Liver (tissue), 9 donors: ENCODE data around the gene NDUFS7. TPM values are rescaled to one million over a fixed set of nuclear protein-coding genes. Genes with fewer than 3 reads are reported as not detected.

Experiments
- DNase-seq: peaks from one replicate; pipeline ENCODE4 v3.0.0-alpha.2; 2017; ENCODE audit warnings: low spot score
- H3K27ac ChIP-seq, 2 donors: one replicate each; pipeline ENCODE4 v1.7.0; 2013; ENCODE audit warnings: inconsistent platforms in 2 of 2, low read length in 2 of 2, control low read depth in 1 of 2, low read depth in 1 of 2, mild to moderate bottlenecking in 1 of 2
- H3K27me3 ChIP-seq, 4 donors: one replicate each; pipeline versions ENCODE4 v1.6.1 to v1.7.0; 2013; ENCODE audit warnings: low read length in 3 of 4, inconsistent platforms in 1 of 4, mild to moderate bottlenecking in 1 of 4, moderate library complexity in 1 of 4; ENCODE audit not compliant: control insufficient read depth in 4 of 4, insufficient read depth in 4 of 4
- H3K36me3 ChIP-seq, 4 donors: one replicate each; pipeline versions ENCODE4 v1.6.1 to v1.7.0; 2013; ENCODE audit warnings: low read length in 3 of 4, mild to moderate bottlenecking in 3 of 4, low read depth in 1 of 4, moderate library complexity in 1 of 4; ENCODE audit not compliant: control insufficient read depth in 4 of 4, insufficient read depth in 3 of 4
- H3K4me1 ChIP-seq, 4 donors: one replicate each; pipeline versions ENCODE4 v1.6.1 to v1.7.0; 2013; ENCODE audit warnings: low read length in 3 of 4, mild to moderate bottlenecking in 3 of 4, moderate library complexity in 1 of 4; ENCODE audit not compliant: control insufficient read depth in 4 of 4, insufficient read depth in 4 of 4
- H3K4me3 ChIP-seq, 3 donors: one replicate each; pipeline versions ENCODE4 v1.6.1 to v1.7.0; 2013; ENCODE audit warnings: low read length in 3 of 3, control low read depth in 1 of 3, low read depth in 1 of 3, mild to moderate bottlenecking in 1 of 3
- H3K9ac ChIP-seq, 2 donors: one replicate each; pipeline ENCODE4 v1.7.0; 2013; ENCODE audit warnings: low read length in 2 of 2, mild to moderate bottlenecking in 2 of 2, moderate library complexity in 2 of 2, control low read depth in 1 of 2, low read depth in 1 of 2
- H3K9me3 ChIP-seq, 4 donors: one replicate each; pipeline versions ENCODE4 v1.6.1 to v1.7.0; 2013; ENCODE audit warnings: low read length in 3 of 4; ENCODE audit not compliant: control insufficient read depth in 4 of 4
- EGR1 ChIP-seq, 2 donors: IDR thresholded peaks; 2 replicates each; pipeline ENCODE4 v1.6.1; 2016 to 2018; ENCODE audit warnings: antibody characterized with exemption in 2 of 2, low read depth in 2 of 2
- FOXA1 ChIP-seq: IDR thresholded peaks from 2 replicates; pipeline ENCODE4 v1.6.1; 2016; ENCODE audit warnings: antibody characterized with exemption
- FOXA2 ChIP-seq: IDR thresholded peaks from 2 replicates; pipeline ENCODE4 v1.6.1; 2016; ENCODE audit warnings: antibody characterized with exemption
- GABPA ChIP-seq, 2 donors: IDR thresholded peaks in 1 of 2; conservative IDR thresholded peaks in 1 of 2; 2 replicates each; pipeline ENCODE4 v1.6.1; 2016; ENCODE audit warnings: antibody characterized with exemption in 2 of 2, mild to moderate bottlenecking in 1 of 2, moderate library complexity in 1 of 2
- HNF4A ChIP-seq, 2 donors: conservative IDR thresholded peaks; 2 replicates each; pipeline ENCODE4 v1.6.1; 2016; ENCODE audit warnings: antibody characterized with exemption in 2 of 2, mild to moderate bottlenecking in 2 of 2
- HNF4G ChIP-seq: IDR thresholded peaks from 2 replicates; pipeline ENCODE4 v1.6.1; 2016; ENCODE audit warnings: antibody characterized with exemption
- JUND ChIP-seq, 2 donors: IDR thresholded peaks; 2 replicates each; pipeline ENCODE4 v1.6.1; 2016; ENCODE audit warnings: antibody characterized with exemption in 2 of 2
- NR2F2 ChIP-seq: IDR thresholded peaks from 2 replicates; pipeline ENCODE4 v1.6.1; 2016; ENCODE audit warnings: antibody characterized with exemption
- RAD21 ChIP-seq, 2 donors: IDR thresholded peaks; 2 replicates each; pipeline ENCODE4 v1.6.1; 2016; ENCODE audit warnings: antibody characterized with exemption in 2 of 2, mild to moderate bottlenecking in 2 of 2
- RXRA ChIP-seq, 2 donors: IDR thresholded peaks; 2 replicates each; pipeline ENCODE4 v1.6.1; 2017 to 2018; ENCODE audit warnings: antibody characterized with exemption in 2 of 2, mild to moderate bottlenecking in 1 of 2
- SP1 ChIP-seq: IDR thresholded peaks from 2 replicates; pipeline ENCODE4 v1.6.1; 2018; ENCODE audit warnings: antibody characterized with exemption, mild to moderate bottlenecking
- TAF1 ChIP-seq: conservative IDR thresholded peaks from 2 replicates; pipeline ENCODE4 v1.6.1; 2016; ENCODE audit warnings: antibody characterized with exemption, mild to moderate bottlenecking
- YY1 ChIP-seq: IDR thresholded peaks from 2 replicates; pipeline ENCODE4 v1.6.1; 2016; ENCODE audit warnings: antibody characterized with exemption, mild to moderate bottlenecking
- WGBS: extraction: QIAGEN DNeasy Blood & Tissue Kit; methylation state at CpG from one replicate; pipeline ENCODE4 v1.1.7; 2013; 5-methylcytosine and 5-hydroxymethylcytosine counted together
- polyA plus RNA-seq, 2 donors: library from polyadenylated mRNA; stranded (reverse) in 1 of 2; unstranded in 1 of 2; fragments of 200-250 nt in 1 of 2; fragments of >200 nt in 1 of 2; fragmentation: Nextera tagmentation in 1 of 2; extraction: Ambion mirVana in 1 of 2; gene quantifications; one replicate each; pipeline versions ENCODE4 v1.2.1 to v1.2.3, GENCODE V29; 2013 to 2015
- total RNA-seq, 2 donors: library from RNA; depleted of rRNA; stranded (reverse); fragments of >200 nt; gene quantifications; one replicate each; pipeline ENCODE4 v1.2.3, GENCODE V29; 2014
- TF ChIP-seq, protein P1 (sequence below): fragments of 150-350 bp; IDR thresholded peaks from 2 replicates; pipeline ENCODE4 v1.5.1; 2017; ENCODE audit warnings: improper control_type of control experiment, low read depth, low read length; ENCODE audit not compliant: missing input control
- TF ChIP-seq, protein P2 (sequence below): IDR thresholded peaks from 2 replicates; pipeline ENCODE4 v1.6.1; 2016; ENCODE audit warnings: antibody characterized with exemption
- TF ChIP-seq, protein P3 (sequence below): IDR thresholded peaks from 2 replicates; pipeline ENCODE4 v1.6.1; 2016; ENCODE audit warnings: antibody characterized with exemption
- TF ChIP-seq, protein P4 (sequence below): IDR thresholded peaks from 2 replicates; pipeline ENCODE4 v1.6.1; 2016; ENCODE audit warnings: antibody characterized with exemption, mild to moderate bottlenecking
- donor health status: healthy.
- donor health status: healthy.
- donor health status: healthy.
- donor health status: healthy.
- donor health status: healthy.

NDUFS7 gene
- total and polyA plus RNA-seq, 4 donors = 54.4 to 185 (median 128) TPM

DNA sequence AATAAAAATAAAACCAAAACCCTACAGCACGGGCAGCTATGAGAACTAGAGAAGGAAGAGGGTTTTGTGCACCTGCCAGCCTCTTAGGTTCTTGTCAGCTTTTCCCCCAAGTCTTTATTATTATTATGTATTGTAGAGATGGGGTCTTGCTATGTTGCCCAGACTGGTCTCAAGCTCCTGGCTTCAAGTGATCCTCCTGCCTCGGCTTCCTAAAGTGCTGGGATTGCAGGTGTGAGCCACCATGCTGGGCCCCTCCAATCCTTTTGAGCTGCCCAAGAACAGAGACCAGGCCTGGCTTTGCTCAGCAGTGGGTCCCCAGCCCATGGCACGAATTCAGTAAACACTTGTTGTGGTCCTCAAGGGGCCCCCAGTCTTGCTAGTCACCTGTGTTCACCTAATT, 1.5 kb upstream of the NDUFS7 start:
- H3K36me3 ChIP-seq = peaks cover 0 to 3% (median under 1%) of the 10 kb centered on the region in 4 donors
- H3K27me3 ChIP-seq = no peaks in the 10 kb centered on the region
- no peak overlapping the region for H3K9ac ChIP-seq
- TF ChIP-seq, protein P1, sequence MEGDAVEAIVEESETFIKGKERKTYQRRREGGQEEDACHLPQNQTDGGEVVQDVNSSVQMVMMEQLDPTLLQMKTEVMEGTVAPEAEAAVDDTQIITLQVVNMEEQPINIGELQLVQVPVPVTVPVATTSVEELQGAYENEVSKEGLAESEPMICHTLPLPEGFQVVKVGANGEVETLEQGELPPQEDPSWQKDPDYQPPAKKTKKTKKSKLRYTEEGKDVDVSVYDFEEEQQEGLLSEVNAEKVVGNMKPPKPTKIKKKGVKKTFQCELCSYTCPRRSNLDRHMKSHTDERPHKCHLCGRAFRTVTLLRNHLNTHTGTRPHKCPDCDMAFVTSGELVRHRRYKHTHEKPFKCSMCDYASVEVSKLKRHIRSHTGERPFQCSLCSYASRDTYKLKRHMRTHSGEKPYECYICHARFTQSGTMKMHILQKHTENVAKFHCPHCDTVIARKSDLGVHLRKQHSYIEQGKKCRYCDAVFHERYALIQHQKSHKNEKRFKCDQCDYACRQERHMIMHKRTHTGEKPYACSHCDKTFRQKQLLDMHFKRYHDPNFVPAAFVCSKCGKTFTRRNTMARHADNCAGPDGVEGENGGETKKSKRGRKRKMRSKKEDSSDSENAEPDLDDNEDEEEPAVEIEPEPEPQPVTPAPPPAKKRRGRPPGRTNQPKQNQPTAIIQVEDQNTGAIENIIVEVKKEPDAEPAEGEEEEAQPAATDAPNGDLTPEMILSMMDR = no peak
- TF ChIP-seq TAF1 (no peak), RXRA (IDR thresholded peaks at IDR 0.05) (no peak), RAD21 (IDR thresholded peaks at IDR 0.05) (no peak), NR2F2 (no peak), HNF4G (no peak), SP1 (no peak), JUND (IDR thresholded peaks at IDR 0.05) (no peak), EGR1 (IDR thresholded peaks at IDR 0.05; ENCODE audit: low read depth in 2 of 2) (no peak), GABPA (IDR thresholded peaks at IDR 0.05 in 1 of 2, conservative IDR thresholded peaks at IDR 0.05 in 1 of 2) (no peak), FOXA2 (no peak), HNF4A (conservative IDR thresholded peaks at IDR 0.05) (no peak)
- TF ChIP-seq, protein P2, sequence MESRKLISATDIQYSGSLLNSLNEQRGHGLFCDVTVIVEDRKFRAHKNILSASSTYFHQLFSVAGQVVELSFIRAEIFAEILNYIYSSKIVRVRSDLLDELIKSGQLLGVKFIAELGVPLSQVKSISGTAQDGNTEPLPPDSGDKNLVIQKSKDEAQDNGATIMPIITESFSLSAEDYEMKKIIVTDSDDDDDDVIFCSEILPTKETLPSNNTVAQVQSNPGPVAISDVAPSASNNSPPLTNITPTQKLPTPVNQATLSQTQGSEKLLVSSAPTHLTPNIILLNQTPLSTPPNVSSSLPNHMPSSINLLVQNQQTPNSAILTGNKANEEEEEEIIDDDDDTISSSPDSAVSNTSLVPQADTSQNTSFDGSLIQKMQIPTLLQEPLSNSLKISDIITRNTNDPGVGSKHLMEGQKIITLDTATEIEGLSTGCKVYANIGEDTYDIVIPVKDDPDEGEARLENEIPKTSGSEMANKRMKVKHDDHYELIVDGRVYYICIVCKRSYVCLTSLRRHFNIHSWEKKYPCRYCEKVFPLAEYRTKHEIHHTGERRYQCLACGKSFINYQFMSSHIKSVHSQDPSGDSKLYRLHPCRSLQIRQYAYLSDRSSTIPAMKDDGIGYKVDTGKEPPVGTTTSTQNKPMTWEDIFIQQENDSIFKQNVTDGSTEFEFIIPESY = no peak
- TF ChIP-seq, protein P3, sequence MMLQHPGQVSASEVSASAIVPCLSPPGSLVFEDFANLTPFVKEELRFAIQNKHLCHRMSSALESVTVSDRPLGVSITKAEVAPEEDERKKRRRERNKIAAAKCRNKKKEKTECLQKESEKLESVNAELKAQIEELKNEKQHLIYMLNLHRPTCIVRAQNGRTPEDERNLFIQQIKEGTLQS = no peak
- TF ChIP-seq, protein P4, sequence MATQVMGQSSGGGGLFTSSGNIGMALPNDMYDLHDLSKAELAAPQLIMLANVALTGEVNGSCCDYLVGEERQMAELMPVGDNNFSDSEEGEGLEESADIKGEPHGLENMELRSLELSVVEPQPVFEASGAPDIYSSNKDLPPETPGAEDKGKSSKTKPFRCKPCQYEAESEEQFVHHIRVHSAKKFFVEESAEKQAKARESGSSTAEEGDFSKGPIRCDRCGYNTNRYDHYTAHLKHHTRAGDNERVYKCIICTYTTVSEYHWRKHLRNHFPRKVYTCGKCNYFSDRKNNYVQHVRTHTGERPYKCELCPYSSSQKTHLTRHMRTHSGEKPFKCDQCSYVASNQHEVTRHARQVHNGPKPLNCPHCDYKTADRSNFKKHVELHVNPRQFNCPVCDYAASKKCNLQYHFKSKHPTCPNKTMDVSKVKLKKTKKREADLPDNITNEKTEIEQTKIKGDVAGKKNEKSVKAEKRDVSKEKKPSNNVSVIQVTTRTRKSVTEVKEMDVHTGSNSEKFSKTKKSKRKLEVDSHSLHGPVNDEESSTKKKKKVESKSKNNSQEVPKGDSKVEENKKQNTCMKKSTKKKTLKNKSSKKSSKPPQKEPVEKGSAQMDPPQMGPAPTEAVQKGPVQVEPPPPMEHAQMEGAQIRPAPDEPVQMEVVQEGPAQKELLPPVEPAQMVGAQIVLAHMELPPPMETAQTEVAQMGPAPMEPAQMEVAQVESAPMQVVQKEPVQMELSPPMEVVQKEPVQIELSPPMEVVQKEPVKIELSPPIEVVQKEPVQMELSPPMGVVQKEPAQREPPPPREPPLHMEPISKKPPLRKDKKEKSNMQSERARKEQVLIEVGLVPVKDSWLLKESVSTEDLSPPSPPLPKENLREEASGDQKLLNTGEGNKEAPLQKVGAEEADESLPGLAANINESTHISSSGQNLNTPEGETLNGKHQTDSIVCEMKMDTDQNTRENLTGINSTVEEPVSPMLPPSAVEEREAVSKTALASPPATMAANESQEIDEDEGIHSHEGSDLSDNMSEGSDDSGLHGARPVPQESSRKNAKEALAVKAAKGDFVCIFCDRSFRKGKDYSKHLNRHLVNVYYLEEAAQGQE = no peak
- H3K9me3 ChIP-seq = no peaks in the 10 kb centered on the region
- no peak for DNase-seq
- WGBS = 90% methylated on average over 3 of the region's 3 CpGs
- H3K27ac ChIP-seq = no peak overlapping the region
- H3K4me1 ChIP-seq = peaks cover 3 to 25% (median 12%) of the 10 kb centered on the region in 4 donors
- H3K4me3 ChIP-seq = no peak overlapping the region

DNA sequence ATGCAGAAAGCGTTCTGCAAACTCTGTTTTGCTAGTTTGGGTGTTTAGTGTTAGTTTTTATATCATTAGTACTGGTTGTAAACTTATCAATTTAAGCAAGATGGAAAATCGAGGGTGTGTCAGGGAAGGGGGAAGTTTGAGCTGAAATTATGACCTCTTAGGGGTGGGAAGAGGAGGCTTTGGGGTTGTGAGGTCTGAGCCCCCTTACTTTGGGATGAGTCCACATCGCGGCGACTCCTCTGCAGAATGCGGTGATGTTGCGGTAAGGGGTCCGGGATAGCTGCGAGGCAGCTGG, 743 bp upstream of the NDUFS7 start:
- Histone ChIP-seq H3K27ac (no peak overlapping the region), H3K9me3 (no peaks in the 10 kb centered on the region), H3K9ac (no peak overlapping the region), H3K36me3 (peaks cover 0 to 1% (median 0%) of the 10 kb centered on the region in 4 donors), H3K4me3 (no peak overlapping the region), H3K4me1 (peaks cover 3 to 25% (median 12%) of the 10 kb centered on the region in 4 donors), H3K27me3 (no peaks in the 10 kb centered on the region)
- no peak for DNase-seq
- no peak for TF ChIP-seq YY1
- no peak for TF ChIP-seq HNF4A (conservative IDR thresholded peaks at IDR 0.05)
- TF ChIP-seq, protein P3 = no peak
- TF ChIP-seq RXRA (IDR thresholded peaks at IDR 0.05) = no peak
- TF ChIP-seq, protein P4 = no peak
- TF ChIP-seq TAF1 = no peak
- no peak for TF ChIP-seq FOXA1
- TF ChIP-seq HNF4G = no peak
- no peak for TF ChIP-seq FOXA2
- TF ChIP-seq, protein P1 = no peak
- TF ChIP-seq RAD21 (IDR thresholded peaks at IDR 0.05) = no peak
- WGBS = 11% methylated on average over 9 of the region's 9 CpGs
